ENCODE measurements around the gene RBCK1.

Gene RBCK1

DNA sequence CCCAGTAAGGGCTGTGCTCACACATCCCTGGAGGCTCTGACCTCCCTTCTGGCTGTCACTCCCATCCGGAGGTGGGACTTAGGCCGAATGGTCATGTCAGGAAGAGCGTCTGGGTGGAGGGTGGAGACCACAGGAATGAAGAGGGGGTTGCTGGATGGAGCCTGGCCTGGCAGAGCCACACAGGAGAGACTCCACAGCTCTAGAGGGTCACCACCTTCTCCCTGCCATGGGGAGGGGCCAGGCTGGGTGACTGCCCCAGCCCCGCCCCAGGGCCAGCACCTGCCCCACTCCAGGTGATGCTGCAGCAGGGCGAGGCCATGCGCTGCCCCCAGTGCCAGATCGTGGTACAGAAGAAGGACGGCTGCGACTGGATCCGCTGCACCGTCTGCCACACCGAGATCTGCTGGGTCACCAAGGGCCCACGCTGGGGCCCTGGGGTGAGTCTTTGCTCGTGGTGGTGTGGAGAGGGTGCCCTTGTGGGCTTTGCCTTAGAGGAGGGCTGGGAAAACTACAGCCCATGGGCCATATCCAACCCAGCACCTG is 20.6 kb downstream of the RBCK1 start:
- Histone ChIP-seq H3K36me3 (ENCODE audit: control insufficient read depth, insufficient read depth, low read length, severe bottlenecking) (peaks cover 53% of the 10 kb centered on the region), H3K9ac (ENCODE audit: low read length) (no peak overlapping the region), H3K4me3 (ENCODE audit: low read length) (no peak overlapping the region), H3K9me3 (ENCODE audit: control insufficient read depth, low read length) (no peaks in the 10 kb centered on the region), H3K4me1 (ENCODE audit: control insufficient read depth, insufficient read depth, low read length) (no peaks in the 10 kb centered on the region), H3K27me3 (replicated peaks; ENCODE audit: control insufficient read depth, insufficient read depth, low read length) (no peaks in the 10 kb centered on the region)
- no peak for DNase-seq (ENCODE audit: low read depth)

GRCh38 chr20:430091-430999 is 22.2 kb downstream of the RBCK1 start:
- no peak for DNase-seq (ENCODE audit: low read depth)
- no peaks in the 10 kb centered on the region for H3K9me3 ChIP-seq (ENCODE audit: control insufficient read depth, low read length)
- H3K9ac ChIP-seq (ENCODE audit: low read length) = no peak overlapping the region
- no peaks in the 10 kb centered on the region for H3K27me3 ChIP-seq (replicated peaks; ENCODE audit: control insufficient read depth, insufficient read depth, low read length)
- no peaks in the 10 kb centered on the region for H3K4me1 ChIP-seq (ENCODE audit: control insufficient read depth, insufficient read depth, low read length)
- no peak overlapping the region for H3K4me3 ChIP-seq (ENCODE audit: low read length)
- peaks cover 58% of the 10 kb centered on the region for H3K36me3 ChIP-seq (ENCODE audit: control insufficient read depth, insufficient read depth, low read length, severe bottlenecking)

DNA sequence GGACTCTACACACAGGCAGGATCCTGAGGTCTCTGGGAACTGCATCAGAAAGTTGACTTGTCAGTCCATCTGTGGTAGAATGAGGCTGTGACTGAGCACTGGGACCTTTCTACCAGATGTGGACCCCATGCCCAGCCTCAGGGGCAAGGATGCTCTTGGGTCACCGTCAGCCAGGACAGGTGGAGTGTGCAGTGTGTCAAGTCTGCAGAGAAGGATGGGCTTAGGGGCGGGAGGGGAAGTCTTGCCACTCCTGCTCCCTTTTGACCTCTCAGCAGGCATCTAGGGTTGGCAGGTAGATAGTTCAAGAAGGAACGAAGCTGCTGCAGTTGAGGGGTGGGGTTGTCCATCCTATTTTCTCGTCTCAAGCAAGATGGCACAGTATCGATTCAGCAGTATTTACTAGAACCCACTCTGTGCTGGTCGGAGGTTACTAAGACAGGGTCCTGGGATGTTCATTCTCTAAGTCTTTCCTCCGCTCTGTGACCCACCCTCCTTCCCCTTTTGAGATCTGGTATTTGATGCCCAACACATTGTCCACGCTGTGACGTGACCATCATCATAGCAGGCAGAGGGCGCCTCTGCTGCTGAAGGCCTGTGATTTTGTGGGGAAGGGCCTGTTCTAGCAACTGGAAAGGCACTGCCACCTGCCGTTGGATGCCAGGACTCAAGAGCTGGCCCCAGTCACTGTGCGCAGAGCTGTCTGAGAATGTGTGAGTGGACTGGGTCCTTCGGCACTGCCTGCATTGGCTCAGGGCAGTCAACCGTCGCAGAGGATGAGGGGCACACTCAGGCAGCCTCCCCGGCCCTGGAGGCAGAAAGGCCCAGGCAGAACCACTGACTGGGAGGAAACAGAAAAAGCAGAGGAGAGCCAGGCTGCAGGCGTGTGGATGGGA is 23.2 kb downstream of the RBCK1 start:
- Histone ChIP-seq H3K9ac (ENCODE audit: low read length) (no peak overlapping the region), H3K4me1 (ENCODE audit: control insufficient read depth, insufficient read depth, low read length) (no peaks in the 10 kb centered on the region), H3K4me3 (ENCODE audit: low read length) (no peak overlapping the region), H3K9me3 (ENCODE audit: control insufficient read depth, low read length) (no peaks in the 10 kb centered on the region), H3K36me3 (ENCODE audit: control insufficient read depth, insufficient read depth, low read length, severe bottlenecking) (peaks cover 67% of the 10 kb centered on the region), H3K27me3 (replicated peaks; ENCODE audit: control insufficient read depth, insufficient read depth, low read length) (no peaks in the 10 kb centered on the region)
- peak; percentile 64 for DNase-seq (ENCODE audit: low read depth)

DNA sequence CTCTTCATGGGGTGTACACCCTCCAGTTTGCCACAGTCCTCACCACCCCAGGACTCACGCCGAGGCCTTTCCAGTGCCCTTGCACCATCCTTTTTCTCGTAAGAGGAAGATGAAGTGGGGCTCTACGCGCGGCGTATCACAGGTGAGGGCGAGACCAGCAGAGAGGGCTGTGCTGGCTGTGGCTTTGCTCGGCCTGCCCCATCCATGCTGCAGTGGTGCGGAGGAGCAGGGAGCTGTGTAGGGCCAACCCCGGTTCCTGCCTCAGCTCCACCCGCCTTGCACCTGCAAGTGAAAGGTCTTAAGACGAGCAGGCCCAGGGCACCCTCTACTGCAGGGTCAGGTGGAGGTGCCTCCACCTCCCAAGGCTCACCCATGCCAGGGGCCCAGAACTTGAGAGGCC is 24.1 kb downstream of the RBCK1 start:
- H3K4me1 ChIP-seq (ENCODE audit: control insufficient read depth, insufficient read depth, low read length) = no peaks in the 10 kb centered on the region
- no peaks in the 10 kb centered on the region for H3K9me3 ChIP-seq (ENCODE audit: control insufficient read depth, low read length)
- H3K36me3 ChIP-seq (ENCODE audit: control insufficient read depth, insufficient read depth, low read length, severe bottlenecking) = peaks cover 75% of the 10 kb centered on the region
- DNase-seq (ENCODE audit: low read depth) = no peak
- no peak overlapping the region for H3K9ac ChIP-seq (ENCODE audit: low read length)
- H3K4me3 ChIP-seq (ENCODE audit: low read length) = no peak overlapping the region
- no peaks in the 10 kb centered on the region for H3K27me3 ChIP-seq (replicated peaks; ENCODE audit: control insufficient read depth, insufficient read depth, low read length)

DNA sequence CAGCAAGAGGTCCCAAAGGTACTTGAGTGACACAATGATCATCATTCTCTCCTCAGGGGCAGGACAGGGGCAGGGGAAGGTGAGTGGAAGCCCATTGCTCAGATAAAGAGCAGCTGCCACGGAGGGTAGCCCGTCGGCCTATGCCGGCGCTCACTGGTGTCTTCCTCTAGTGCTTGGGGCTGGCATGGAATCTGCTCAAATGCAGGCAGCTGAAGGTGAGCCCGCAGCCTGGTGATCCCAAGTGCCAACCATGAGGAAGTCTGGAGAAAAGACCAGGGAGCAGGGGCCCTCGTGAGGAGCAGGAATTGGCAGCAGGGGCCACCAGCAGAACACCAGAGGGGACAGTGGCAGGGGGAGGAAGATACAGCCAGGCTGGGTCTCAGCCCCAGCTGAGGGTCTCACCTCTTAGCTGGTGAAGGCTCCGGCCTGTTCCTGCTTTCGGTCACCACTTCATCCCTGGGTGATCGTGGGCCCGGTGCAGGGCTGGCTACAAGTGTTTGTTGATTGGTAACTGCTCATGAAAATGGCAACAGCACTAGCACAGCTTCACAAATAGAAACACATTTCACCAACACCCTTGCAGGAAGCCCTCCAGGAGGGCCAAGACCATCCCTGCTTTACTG is 24.7 kb downstream of the RBCK1 start:
- Histone ChIP-seq H3K9ac (ENCODE audit: low read length) (no peak overlapping the region), H3K4me3 (ENCODE audit: low read length) (no peak overlapping the region), H3K36me3 (ENCODE audit: control insufficient read depth, insufficient read depth, low read length, severe bottlenecking) (peaks cover 78% of the 10 kb centered on the region), H3K27me3 (replicated peaks; ENCODE audit: control insufficient read depth, insufficient read depth, low read length) (no peaks in the 10 kb centered on the region), H3K4me1 (ENCODE audit: control insufficient read depth, insufficient read depth, low read length) (no peaks in the 10 kb centered on the region), H3K9me3 (ENCODE audit: control insufficient read depth, low read length) (no peaks in the 10 kb centered on the region)
- no peak for DNase-seq (ENCODE audit: low read depth)

DNA sequence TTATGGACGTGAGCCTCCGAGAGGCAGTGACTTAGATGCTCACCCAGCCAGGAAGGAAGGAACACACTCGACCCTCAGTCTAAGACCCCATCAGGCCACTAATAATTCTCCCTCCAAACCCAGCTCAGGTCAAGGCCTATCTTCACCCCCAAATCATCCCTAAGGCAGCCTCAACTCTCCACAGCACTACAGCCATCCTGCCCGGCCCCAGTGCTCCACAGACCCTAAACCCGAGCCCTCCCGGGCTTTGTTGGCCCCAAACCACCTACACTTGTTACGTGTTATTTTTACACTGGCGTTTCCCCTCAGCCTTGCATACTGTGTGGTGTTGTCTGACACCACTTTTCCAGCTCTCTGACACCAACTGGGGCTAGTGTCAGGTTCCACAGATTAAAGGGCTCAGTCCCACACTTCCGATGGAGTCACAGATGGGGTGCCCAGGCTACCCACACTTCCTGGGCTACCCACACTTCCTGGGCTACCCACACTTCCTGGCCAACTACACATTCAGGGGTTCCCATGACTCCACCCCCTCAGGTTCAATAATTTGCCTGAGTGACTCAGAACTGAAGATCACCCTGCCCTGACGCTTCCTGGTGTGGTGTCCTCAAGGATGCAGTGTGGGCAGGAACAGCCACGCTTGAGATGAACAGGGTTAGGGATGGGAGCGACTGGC is 25.3 kb downstream of the RBCK1 start:
- Histone ChIP-seq H3K4me1 (ENCODE audit: control insufficient read depth, insufficient read depth, low read length) (no peaks in the 10 kb centered on the region), H3K27me3 (replicated peaks; ENCODE audit: control insufficient read depth, insufficient read depth, low read length) (no peaks in the 10 kb centered on the region), H3K9ac (ENCODE audit: low read length) (no peak overlapping the region), H3K36me3 (ENCODE audit: control insufficient read depth, insufficient read depth, low read length, severe bottlenecking) (peaks cover 79% of the 10 kb centered on the region), H3K9me3 (ENCODE audit: control insufficient read depth, low read length) (no peaks in the 10 kb centered on the region), H3K4me3 (ENCODE audit: low read length) (no peak overlapping the region)
- no peak for DNase-seq (ENCODE audit: low read depth)

GRCh38 chr20:434221-434620 is 26.1 kb downstream of the RBCK1 start:
- Histone ChIP-seq H3K9ac (ENCODE audit: low read length) (no peak overlapping the region), H3K9me3 (ENCODE audit: control insufficient read depth, low read length) (no peaks in the 10 kb centered on the region), H3K36me3 (ENCODE audit: control insufficient read depth, insufficient read depth, low read length, severe bottlenecking) (peaks cover 87% of the 10 kb centered on the region), H3K4me1 (ENCODE audit: control insufficient read depth, insufficient read depth, low read length) (no peaks in the 10 kb centered on the region), H3K4me3 (ENCODE audit: low read length) (no peak overlapping the region), H3K27me3 (replicated peaks; ENCODE audit: control insufficient read depth, insufficient read depth, low read length) (no peaks in the 10 kb centered on the region)
- no peak for DNase-seq (ENCODE audit: low read depth)

GRCh38 chr20:434661-435419 is 26.7 kb downstream of the RBCK1 start:
- DNase-seq (ENCODE audit: low read depth) = no peak
- Histone ChIP-seq H3K4me3 (ENCODE audit: low read length) (no peak overlapping the region), H3K9me3 (ENCODE audit: control insufficient read depth, low read length) (no peaks in the 10 kb centered on the region), H3K4me1 (ENCODE audit: control insufficient read depth, insufficient read depth, low read length) (no peaks in the 10 kb centered on the region), H3K27me3 (replicated peaks; ENCODE audit: control insufficient read depth, insufficient read depth, low read length) (no peaks in the 10 kb centered on the region), H3K36me3 (ENCODE audit: control insufficient read depth, insufficient read depth, low read length, severe bottlenecking) (peaks cover 87% of the 10 kb centered on the region), H3K9ac (ENCODE audit: low read length) (no peak overlapping the region)

DNA sequence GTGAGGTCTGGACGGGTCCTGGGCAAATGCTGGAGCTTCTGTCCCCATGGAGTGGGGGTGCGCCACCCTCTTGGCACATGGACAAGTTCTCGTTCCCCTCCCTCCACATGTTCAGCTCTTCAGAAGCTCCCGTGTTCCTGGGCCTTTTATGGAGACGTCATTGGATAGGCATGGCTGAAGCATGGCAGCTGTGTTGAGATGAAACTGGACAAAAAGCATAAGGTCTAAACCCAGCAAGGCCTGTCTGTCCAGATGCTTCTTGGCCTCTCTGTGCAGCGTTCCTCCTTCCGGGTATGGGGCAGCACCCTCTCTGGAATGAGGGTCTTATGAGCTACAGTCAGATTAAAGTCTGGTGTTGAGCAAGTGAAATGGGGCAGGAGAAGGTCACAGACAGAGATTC is 27.5 kb downstream of the RBCK1 start:
- Histone ChIP-seq H3K27me3 (replicated peaks; ENCODE audit: control insufficient read depth, insufficient read depth, low read length) (no peaks in the 10 kb centered on the region), H3K36me3 (ENCODE audit: control insufficient read depth, insufficient read depth, low read length, severe bottlenecking) (peaks cover 87% of the 10 kb centered on the region), H3K4me3 (ENCODE audit: low read length) (no peak overlapping the region), H3K9ac (ENCODE audit: low read length) (no peak overlapping the region), H3K9me3 (ENCODE audit: control insufficient read depth, low read length) (no peaks in the 10 kb centered on the region), H3K4me1 (ENCODE audit: control insufficient read depth, insufficient read depth, low read length) (no peaks in the 10 kb centered on the region)
- no peak for DNase-seq (ENCODE audit: low read depth)

DNA sequence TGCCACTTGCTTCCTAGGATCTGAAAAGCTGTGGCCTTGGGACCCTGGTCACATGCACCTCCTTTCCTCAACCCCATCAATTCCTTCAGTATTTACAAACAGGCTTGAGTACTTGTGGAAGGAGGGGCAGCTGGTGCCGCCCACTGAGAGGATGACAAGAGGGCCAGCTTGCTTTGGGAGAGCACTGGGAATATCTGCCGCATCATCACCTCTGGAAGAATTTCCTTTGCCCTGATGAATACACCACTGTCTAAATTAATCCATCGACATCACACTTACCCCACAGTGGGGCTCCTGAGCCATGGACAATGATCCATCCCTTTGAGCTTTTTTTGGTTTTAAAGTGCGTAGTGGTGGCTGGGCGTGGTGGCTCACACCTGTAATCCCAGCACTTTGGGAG is 28.4 kb downstream of the RBCK1 start:
- peaks cover 91% of the 10 kb centered on the region for H3K36me3 ChIP-seq (ENCODE audit: control insufficient read depth, insufficient read depth, low read length, severe bottlenecking)
- no peaks in the 10 kb centered on the region for H3K27me3 ChIP-seq (replicated peaks; ENCODE audit: control insufficient read depth, insufficient read depth, low read length)

More for the DNA sequence above, 28.4 kb downstream of the RBCK1 start:
- H3K9ac ChIP-seq (ENCODE audit: low read length) = no peak overlapping the region
- no peak for DNase-seq (ENCODE audit: low read depth)
- H3K9me3 ChIP-seq (ENCODE audit: control insufficient read depth, low read length) = no peaks in the 10 kb centered on the region
- no peak overlapping the region for H3K4me3 ChIP-seq (ENCODE audit: low read length)
- no peaks in the 10 kb centered on the region for H3K4me1 ChIP-seq (ENCODE audit: control insufficient read depth, insufficient read depth, low read length)

Measured in adipocyte (in vitro differentiated cells).